ENCODE data around the gene ABHD6.
A peak's percentile ranks its signal among the peaks of the same experiment; 100 is the strongest.
"Not testable (repeated sequence)": the region's sequence is repeated elsewhere in the genome, so short reads cannot be mapped to it uniquely, and the experiment has no call there.

Gene ABHD6, protein sequence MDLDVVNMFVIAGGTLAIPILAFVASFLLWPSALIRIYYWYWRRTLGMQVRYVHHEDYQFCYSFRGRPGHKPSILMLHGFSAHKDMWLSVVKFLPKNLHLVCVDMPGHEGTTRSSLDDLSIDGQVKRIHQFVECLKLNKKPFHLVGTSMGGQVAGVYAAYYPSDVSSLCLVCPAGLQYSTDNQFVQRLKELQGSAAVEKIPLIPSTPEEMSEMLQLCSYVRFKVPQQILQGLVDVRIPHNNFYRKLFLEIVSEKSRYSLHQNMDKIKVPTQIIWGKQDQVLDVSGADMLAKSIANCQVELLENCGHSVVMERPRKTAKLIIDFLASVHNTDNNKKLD

DNA sequence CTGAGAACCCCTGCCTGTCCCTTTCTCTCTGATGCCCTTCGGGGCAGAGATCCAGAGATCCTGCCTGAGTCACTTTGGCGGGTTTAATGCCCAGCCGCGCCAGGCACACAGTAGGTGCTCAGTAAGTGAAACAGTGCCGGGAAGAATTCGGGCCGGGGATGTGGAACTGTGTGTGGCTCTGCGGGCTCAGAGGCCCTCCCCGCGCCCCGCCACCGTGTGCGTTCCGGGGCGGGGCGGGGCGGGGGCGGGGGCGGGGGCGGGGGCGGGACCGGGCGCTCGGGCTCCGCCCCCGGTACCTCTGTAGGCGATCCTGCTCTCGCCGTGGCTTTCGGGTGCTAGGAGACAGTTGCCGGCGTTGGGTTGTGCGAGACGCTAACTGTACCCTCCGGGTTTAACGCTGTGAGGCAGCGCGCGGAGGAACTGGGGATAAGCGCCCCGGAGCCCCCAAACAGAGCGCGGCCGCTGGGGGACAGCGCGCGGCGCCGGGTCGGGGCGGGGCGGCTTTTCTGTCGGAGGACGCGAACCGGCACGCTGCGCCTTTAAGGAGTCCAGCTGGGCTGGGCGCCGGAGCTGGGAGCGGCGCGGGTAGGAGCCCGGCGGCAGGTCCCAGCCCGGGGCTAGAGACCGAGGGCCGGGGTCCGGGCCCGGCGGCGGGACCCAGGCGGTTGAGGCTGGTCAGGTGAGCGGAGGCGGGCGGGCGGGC is at the start of gene ABHD6:
TSS of gene ABHD6 (plus strand) at position 555 of the 703 bp plus-strand sequence. CDS start 18,795 bp downstream, outside the sequence.
- DNase-seq (ENCODE audit: low read depth): peak; percentile 73

GRCh38 chr3:58188173-58188564 is 49.4 kb upstream of the ABHD6 start:
- DNase-seq (ENCODE audit: low read depth): no peak

GRCh38 chr3:58188921-58189451 is 48.6 kb upstream of the ABHD6 start:
- no peak for DNase-seq (ENCODE audit: low read depth)

- DNase-seq (ENCODE audit: low read depth): no peak
These were observed 47.9 kb upstream of the ABHD6 start for GRCh38 chr3:58189691-58190090.

DNA sequence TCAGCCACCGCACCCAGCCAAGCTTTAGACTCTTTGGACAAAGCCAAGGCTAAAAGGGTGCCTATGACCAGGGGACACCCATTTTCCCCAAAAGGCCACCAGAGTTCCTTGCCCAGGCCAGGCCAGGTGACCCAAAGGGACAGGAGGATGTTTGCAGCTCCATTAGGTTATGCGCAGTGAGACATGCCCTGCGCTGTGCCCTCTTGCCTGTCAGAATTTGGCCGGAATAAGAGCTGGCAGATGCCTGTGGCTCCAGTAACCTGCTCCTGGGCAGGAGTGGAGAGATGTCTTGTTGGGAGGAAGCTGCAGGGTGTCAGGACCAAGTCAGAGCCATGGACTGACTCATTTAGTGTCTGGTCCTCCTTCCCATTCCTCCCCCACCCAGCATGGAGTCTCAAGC is 47.3 kb upstream of the ABHD6 start:
- DNase-seq (ENCODE audit: low read depth): no peak

- DNase-seq (ENCODE audit: low read depth): no peak
These were observed 46.7 kb upstream of the ABHD6 start for GRCh38 chr3:58190882-58191281.

DNA sequence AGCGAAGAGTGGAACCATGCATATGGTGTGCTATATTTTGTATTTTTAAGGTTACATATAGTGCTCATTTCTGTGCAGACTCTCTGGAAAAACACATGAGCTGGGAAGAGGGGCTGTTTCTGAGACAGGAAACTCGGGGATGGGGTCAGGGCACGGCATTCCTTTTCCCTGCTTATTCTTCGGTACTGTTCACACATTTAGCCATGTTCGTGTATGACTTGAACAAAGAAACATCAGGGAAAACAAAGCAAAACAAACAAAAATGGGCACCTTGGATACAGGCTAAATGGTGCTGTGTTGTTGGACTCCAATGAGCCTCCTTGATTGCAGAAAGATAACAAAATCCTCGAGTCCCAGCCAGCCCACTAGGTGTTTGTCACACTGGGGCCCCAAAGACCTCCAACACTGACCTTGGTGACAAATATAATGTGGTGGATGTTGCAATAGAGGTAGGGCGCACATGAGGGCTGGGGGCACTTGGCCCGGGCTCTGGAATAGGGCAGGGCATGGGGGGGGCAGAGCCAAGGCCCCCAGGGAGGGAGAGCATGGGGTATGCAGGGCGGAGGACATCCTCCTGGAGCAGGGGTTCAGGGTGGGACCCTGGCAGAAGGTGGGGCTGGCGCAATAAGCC is 46.1 kb upstream of the ABHD6 start:
- no peak for DNase-seq (ENCODE audit: low read depth)

GRCh38 chr3:58192069-58192468 is 45.5 kb upstream of the ABHD6 start:
- DNase-seq (ENCODE audit: low read depth): no peak

GRCh38 chr3:58193682-58194407 is 43.7 kb upstream of the ABHD6 start:
- no peak for DNase-seq (ENCODE audit: low read depth)

GRCh38 chr3:58197588-58197987 is 40.0 kb upstream of the ABHD6 start:
- DNase-seq (ENCODE audit: low read depth): no peak

- DNase-seq (ENCODE audit: low read depth): no peak
These were observed 39.2 kb upstream of the ABHD6 start for GRCh38 chr3:58198362-58198761.

DNA sequence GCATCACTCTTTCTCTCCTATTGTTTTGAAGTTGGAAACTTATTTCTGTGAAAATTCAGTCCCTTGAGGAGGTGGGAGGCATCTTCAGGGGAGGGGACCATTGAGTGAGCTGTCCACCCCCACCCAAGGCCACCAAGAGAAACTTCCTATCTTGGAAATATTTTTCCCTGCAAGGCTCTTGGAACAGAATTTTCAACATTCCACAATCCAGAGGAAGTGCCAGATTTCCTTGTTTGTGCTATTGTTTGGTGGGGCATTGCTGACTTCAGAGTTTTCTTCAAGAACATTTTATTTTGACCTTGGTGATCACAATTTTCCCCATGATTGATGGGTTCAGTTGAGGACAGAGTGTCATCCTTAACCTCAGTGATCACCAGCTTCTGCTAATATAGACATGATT is 38.8 kb upstream of the ABHD6 start:
- DNase-seq (ENCODE audit: low read depth): no peak

DNA sequence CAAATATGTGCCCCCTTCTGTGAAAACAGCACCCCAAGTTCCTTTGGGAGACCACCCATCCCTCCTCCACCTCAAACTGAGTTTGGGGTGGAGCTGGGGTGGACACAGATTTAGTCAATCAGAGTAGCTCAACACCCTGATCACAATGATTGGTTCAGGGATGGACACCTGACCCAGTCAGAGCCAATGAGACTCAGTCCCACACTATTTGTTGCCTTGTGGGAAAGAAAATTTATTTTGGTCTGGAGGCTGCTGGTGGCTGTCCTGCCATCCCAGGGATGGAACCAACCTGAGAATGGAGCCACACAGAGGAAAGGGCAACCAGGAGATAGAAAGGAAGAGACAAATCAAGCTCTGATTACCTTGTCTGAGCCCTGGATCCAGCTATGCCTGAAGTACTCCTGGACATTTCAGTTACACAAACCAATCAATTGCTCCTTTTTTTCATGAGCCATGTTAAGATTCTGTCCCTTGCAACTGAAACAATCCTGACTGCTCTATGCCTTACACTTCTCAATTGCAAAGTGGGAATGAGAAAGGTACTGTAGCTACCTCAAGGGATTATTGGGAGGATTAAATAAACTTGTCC is 37.4 kb upstream of the ABHD6 start:
- DNase-seq (ENCODE audit: low read depth): no peak

- DNase-seq (ENCODE audit: low read depth): no peak
These were observed 36.7 kb upstream of the ABHD6 start for GRCh38 chr3:58200846-58201355.

DNA sequence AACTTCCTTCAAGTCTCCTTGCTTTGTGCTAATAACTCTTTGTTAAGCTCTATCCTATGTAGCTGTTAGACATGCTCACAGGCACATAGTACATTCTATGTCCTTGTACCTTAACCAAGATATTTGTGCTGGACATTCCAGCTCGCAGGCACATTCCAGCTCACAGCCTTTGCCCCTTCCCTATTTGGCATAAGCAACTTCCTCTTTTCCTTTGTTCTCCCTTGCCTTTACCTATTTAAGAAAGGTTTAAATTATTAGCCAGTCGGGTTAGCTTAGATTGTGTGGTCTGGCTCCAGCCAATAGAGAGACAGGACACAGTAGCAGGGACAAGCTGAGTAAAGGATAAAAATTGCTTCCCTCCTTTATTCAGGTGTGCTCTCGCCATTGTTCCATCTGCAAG is 36.1 kb upstream of the ABHD6 start:
- DNase-seq (ENCODE audit: low read depth): not testable (repeated sequence)

DNA sequence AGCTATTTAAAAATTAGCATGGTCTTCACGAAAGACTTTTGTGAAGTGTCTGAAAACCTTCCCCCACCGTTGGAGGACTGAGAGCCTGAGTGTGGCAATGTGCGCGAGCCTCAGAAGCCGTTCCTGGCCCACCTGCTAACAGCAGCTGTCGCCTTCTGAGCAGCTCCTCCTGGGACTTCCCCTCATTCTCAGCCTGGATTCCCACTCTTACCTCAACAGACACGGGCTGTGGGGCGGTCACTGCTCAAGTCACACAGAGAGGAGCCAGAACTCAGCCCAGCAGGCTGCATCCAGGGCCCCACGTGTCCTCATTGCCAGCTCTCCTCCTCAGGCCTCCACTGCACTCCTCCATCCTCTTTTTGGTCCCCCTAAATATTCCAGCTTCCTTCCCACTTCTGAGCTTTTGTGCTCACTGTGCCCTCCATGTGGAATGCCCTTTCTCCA is 34.7 kb upstream of the ABHD6 start:
- no peak for DNase-seq (ENCODE audit: low read depth)

GRCh38 chr3:58203541-58203940 is 34.1 kb upstream of the ABHD6 start:
- no peak for DNase-seq (ENCODE audit: low read depth)

DNA sequence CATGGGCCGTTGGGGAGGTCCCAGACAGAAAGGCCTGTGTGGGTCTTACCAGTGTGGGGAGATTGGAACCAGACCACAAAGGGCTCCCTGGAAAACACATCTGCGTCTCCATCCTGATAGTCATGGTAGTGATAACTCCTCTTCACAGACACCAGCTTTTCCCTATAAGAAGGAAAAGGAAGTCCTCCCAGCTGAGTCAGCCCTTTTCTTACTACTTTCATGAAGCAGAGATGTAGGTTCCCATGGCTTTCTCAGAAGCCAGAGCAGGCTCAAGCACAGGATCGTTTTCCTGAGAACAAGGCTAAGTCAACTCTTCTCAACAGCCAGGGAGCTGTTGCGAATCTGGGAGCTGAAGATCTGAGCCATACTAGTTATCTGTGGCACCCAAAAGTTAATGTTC is 32.9 kb upstream of the ABHD6 start:
- DNase-seq (ENCODE audit: low read depth): no peak

DNA sequence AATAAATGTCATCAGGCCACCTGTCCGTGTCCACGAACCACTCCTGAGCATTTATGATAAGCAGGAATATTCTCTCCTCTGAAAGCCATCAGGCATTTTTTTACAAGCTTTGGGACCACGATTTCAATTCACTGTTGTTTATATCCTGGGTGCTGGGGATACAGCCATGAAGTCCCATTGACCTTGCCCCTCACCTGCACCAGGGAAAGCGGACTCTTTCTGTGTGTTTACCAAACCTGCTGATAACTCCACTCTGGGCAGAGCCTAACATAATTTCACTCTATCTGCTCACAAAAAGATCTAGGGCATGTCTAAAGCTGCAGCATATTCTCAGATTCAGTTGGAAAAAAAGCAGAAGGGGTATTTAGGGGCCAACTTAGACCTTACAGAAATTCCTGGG is 31.6 kb upstream of the ABHD6 start:
- no peak for DNase-seq (ENCODE audit: low read depth)

GRCh38 chr3:58206406-58207011 is 31.1 kb upstream of the ABHD6 start:
- DNase-seq (ENCODE audit: low read depth): no peak

- DNase-seq (ENCODE audit: low read depth): no peak
These were observed 29.6 kb upstream of the ABHD6 start for GRCh38 chr3:58207954-58208353.
